K562 (cell line): ENCODE results near the gene SAMD10. TPM values are rescaled to one million over a fixed set of nuclear protein-coding genes. Genes with fewer than 3 reads are reported as not detected.

Source experiments
- BMI1 ChIP-seq: fragments of 150-350 bp; IDR thresholded peaks from 2 replicates; pipeline ENCODE4 v1.6.1; 2014; ENCODE audit warnings: low read length
- BRCA1 ChIP-seq, 2 experiments: fragments of 450-650 bp in 1 of 2; sonication (generic) in 1 of 2; formaldehyde crosslinking in 1 of 2; IDR thresholded peaks; 2 replicates each; pipeline versions ENCODE4 v1.5.0 to v1.6.1; 2017 to 2020; ENCODE audit warnings: mild to moderate bottlenecking in 1 of 2, missing genetic modification reagents in 1 of 2
- CXXC5 ChIP-seq: fragments of 250-450 bp; sonication (Bioruptor Pico); IDR thresholded peaks from 2 replicates; pipeline ENCODE4 v1.8.0; 2022; ENCODE audit warnings: inconsistent platforms, mild to moderate bottlenecking, moderate library complexity
- DNMT1 ChIP-seq: fragments of 450-650 bp; IDR thresholded peaks from 2 replicates; pipeline ENCODE4 v1.6.1; 2016; ENCODE audit warnings: antibody characterized with exemption, mild to moderate bottlenecking
- ETV1 ChIP-seq: fragments of 450-650 bp; conservative IDR thresholded peaks from 2 replicates; pipeline ENCODE4 v1.6.1; 2016; ENCODE audit warnings: missing genetic modification characterization, control low read depth, low read depth, missing compliant biosample characterization
- GTF2F1 ChIP-seq: IDR thresholded peaks from 2 replicates; pipeline ENCODE4 v1.6.1; 2011; ENCODE audit warnings: low read depth, low read length, improper control_type of control experiment
- HNRNPLL ChIP-seq: fragments of 200-400 bp; formaldehyde crosslinking; IDR thresholded peaks from 2 replicates; pipeline ENCODE4 v1.6.1; 2017; ENCODE audit warnings: low read length, low read depth, mild to moderate bottlenecking; ENCODE audit not compliant: poor library complexity, severe bottlenecking
- MBD2 ChIP-seq: sonication (generic); IDR thresholded peaks from 2 replicates; pipeline ENCODE4 v1.6.1; 2016; ENCODE audit warnings: low read depth, borderline replicate concordance
- MED1 ChIP-seq: sonication (generic); formaldehyde crosslinking; IDR thresholded peaks from 2 replicates; pipeline ENCODE4 v1.8.1; 2023; ENCODE audit warnings: missing genetic modification reagents, borderline replicate concordance
- MEF2A ChIP-seq: IDR thresholded peaks from 2 replicates; pipeline ENCODE4 v1.6.1; 2011; ENCODE audit warnings: low read depth, mild to moderate bottlenecking, low read length, moderate library complexity; ENCODE audit not compliant: control insufficient read depth
- STAT5B ChIP-seq: fragments of 250-450 bp; sonication (Bioruptor Pico); IDR thresholded peaks from 2 replicates; pipeline ENCODE4 v1.8.0; 2021; ENCODE audit warnings: mild to moderate bottlenecking, inconsistent platforms
- TEAD2 ChIP-seq: fragments of 450-650 bp; IDR thresholded peaks from 2 replicates; pipeline ENCODE4 v1.6.1; 2016; ENCODE audit warnings: missing genetic modification characterization, control low read depth, missing compliant biosample characterization
- ZBTB17 ChIP-seq: fragments of 450-650 bp; formaldehyde crosslinking; IDR thresholded peaks from 2 replicates; pipeline ENCODE4 v1.4.0; 2020; ENCODE audit warnings: mild to moderate bottlenecking
- ZFX ChIP-seq: sonication (generic); formaldehyde crosslinking; IDR thresholded peaks from 2 replicates; pipeline ENCODE4 v1.8.0; 2022; ENCODE audit warnings: mild to moderate bottlenecking, missing genetic modification reagents, moderate library complexity
- ZNF75A ChIP-seq: fragments of 450-650 bp; formaldehyde crosslinking; IDR thresholded peaks from 2 replicates; pipeline ENCODE4 v1.4.0; 2020; ENCODE audit warnings: mild to moderate bottlenecking
- ZNF785 ChIP-seq: fragments of 250-450 bp; sonication (Bioruptor Pico); IDR thresholded peaks from 2 replicates; pipeline ENCODE4 v1.4.0; 2020; ENCODE audit warnings: mild to moderate bottlenecking
- polyA plus RNA-seq, 8 experiments: library from polyadenylated mRNA; depleted of rRNA in 4 of 8; stranded (reverse) in 5 of 8; unstranded in 3 of 8; fragments of >200 nt; fragmentation: Nextera tagmentation in 2 of 8; fragmentation: Illumina TruSeq in 1 of 8; extraction: Ambion mirVana in 2 of 8; extraction: Trizol in 1 of 8; gene quantifications; 2 replicates each; pipeline versions ENCODE4 v1.2.1 to v1.2.3, GENCODE V29; 2011 to 2014; ENCODE audit warnings: inconsistent platforms in 1 of 8, missing spikeins in 1 of 8
- total RNA-seq, 7 experiments: library from RNA; depleted of rRNA in 6 of 7; stranded (reverse); fragments of >200 nt in 6 of 7; fragmentation: Illumina TruSeq in 2 of 7; extraction: Trizol in 2 of 7; gene quantifications; 2 replicates each; pipeline versions ENCODE4 v1.2.1 to v1.2.3, GENCODE V29; 2011 to 2021; ENCODE audit warnings: low replicate concordance in 1 of 7
- TF ChIP-seq, protein P1 (sequence below): sonication (generic); formaldehyde crosslinking; IDR thresholded peaks from 2 replicates; pipeline ENCODE4 v1.8.0; 2023; ENCODE audit warnings: mild to moderate bottlenecking, missing genetic modification reagents
- TF ChIP-seq, protein P2 (sequence below): fragments of 450-650 bp; formaldehyde crosslinking; IDR thresholded peaks from 2 replicates; pipeline ENCODE4 v1.4.0; 2022; ENCODE audit warnings: missing genetic modification characterization
- TF ChIP-seq, protein P3 (sequence below): fragments of 450-650 bp; formaldehyde crosslinking; IDR thresholded peaks from 2 replicates; pipeline ENCODE4 v1.4.0; 2020; ENCODE audit warnings: mild to moderate bottlenecking, moderate library complexity
- TF ChIP-seq, protein P4 (sequence below): fragments of 150-350 bp; conservative IDR thresholded peaks from 2 replicates; pipeline ENCODE4 v1.6.1; 2014; ENCODE audit warnings: low read length

Gene SAMD10
- total and polyA plus RNA-seq, 9 of the 15 experiments (the other 6 are each of a cell fraction or from before 2014, with no cell fraction given), result 0.37 to 15.2 (median 4.8) TPM

DNA sequence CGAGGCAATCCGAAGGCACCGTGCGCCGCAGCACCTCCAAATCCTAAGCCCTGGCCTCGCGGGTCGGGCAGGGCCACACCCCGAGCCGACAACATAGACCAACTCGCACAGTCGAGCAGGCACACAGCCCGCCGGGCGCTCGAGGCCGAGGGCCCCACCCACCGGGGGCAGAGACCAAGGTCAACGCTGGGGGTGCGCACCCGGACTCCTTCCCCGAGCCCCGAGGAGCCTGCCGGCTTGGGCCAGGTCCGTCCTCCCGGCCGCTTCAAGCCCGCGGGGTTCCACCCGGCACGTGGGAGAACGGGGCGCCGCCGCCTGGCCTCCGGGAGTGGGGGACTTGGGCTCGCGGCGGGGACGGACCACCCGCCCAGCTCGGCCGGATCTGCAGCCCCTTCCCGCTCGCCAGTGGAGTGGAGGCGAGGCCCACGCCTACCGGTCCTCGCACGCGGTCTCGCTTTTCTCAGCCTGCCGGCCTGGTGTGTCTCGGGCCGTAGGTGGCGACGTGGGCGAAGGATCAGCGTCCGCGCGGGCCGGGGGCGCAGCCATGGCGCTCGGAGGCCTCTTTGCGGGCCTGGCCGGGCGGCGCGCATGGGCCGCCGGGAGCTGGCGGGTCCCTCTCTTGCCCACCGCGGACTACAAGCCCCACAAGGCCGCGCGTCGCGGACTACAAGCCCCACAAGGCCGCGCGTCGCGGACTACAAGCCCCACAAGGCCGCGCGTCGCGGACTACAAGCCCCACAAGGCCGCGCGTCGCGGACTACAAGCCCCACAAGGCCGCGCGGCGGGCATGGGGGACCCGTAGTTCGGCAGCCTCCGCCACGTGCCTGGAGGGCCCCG lies 23.4 kb downstream of the SAMD10 start, which contains the start of gene UCKL1 (continued):
- TF ChIP-seq BRCA1 (IDR thresholded peaks at IDR 0.05), result no peak
- TF ChIP-seq BRCA1 (CRISPR knock-in tag; IDR thresholded peaks at IDR 0.05), result no peak
- no peak for TF ChIP-seq MED1
- no peak for TF ChIP-seq GTF2F1
- TF ChIP-seq ZBTB17 (CRISPR knock-in tag), result no peak
- peak; percentile 89 for TF ChIP-seq MBD2
- TF ChIP-seq, protein P1, sequence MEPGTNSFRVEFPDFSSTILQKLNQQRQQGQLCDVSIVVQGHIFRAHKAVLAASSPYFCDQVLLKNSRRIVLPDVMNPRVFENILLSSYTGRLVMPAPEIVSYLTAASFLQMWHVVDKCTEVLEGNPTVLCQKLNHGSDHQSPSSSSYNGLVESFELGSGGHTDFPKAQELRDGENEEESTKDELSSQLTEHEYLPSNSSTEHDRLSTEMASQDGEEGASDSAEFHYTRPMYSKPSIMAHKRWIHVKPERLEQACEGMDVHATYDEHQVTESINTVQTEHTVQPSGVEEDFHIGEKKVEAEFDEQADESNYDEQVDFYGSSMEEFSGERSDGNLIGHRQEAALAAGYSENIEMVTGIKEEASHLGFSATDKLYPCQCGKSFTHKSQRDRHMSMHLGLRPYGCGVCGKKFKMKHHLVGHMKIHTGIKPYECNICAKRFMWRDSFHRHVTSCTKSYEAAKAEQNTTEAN (CRISPR knock-in tag), result peak; percentile 82; the same call in 1 of the 2 replicates
- TF ChIP-seq HNRNPLL, result no peak
- peak; percentile 67; the same call in 1 of the 2 replicates for TF ChIP-seq CXXC5 (CRISPR knock-in tag)
- TF ChIP-seq, protein P2, sequence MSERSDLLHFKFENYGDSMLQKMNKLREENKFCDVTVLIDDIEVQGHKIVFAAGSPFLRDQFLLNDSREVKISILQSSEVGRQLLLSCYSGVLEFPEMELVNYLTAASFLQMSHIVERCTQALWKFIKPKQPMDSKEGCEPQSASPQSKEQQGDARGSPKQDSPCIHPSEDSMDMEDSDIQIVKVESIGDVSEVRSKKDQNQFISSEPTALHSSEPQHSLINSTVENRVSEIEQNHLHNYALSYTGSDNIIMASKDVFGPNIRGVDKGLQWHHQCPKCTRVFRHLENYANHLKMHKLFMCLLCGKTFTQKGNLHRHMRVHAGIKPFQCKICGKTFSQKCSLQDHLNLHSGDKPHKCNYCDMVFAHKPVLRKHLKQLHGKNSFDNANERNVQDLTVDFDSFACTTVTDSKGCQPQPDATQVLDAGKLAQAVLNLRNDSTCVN, result no peak
- TF ChIP-seq DNMT1, result no peak
- no peak for TF ChIP-seq TEAD2 (tag)
- no peak for TF ChIP-seq STAT5B (CRISPR knock-in tag)
- TF ChIP-seq ZNF785 (CRISPR knock-in tag), result no peak
- no peak for TF ChIP-seq BMI1
- TF ChIP-seq, protein P3, sequence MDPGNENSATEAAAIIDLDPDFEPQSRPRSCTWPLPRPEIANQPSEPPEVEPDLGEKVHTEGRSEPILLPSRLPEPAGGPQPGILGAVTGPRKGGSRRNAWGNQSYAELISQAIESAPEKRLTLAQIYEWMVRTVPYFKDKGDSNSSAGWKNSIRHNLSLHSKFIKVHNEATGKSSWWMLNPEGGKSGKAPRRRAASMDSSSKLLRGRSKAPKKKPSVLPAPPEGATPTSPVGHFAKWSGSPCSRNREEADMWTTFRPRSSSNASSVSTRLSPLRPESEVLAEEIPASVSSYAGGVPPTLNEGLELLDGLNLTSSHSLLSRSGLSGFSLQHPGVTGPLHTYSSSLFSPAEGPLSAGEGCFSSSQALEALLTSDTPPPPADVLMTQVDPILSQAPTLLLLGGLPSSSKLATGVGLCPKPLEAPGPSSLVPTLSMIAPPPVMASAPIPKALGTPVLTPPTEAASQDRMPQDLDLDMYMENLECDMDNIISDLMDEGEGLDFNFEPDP, result no peak
- TF ChIP-seq ZFX (CRISPR knock-in tag), result peak; percentile 98
- no peak for TF ChIP-seq ETV1 (tag)
- no peak for TF ChIP-seq MEF2A
- no peak for TF ChIP-seq ZNF75A (CRISPR knock-in tag)
- TF ChIP-seq, protein P4, sequence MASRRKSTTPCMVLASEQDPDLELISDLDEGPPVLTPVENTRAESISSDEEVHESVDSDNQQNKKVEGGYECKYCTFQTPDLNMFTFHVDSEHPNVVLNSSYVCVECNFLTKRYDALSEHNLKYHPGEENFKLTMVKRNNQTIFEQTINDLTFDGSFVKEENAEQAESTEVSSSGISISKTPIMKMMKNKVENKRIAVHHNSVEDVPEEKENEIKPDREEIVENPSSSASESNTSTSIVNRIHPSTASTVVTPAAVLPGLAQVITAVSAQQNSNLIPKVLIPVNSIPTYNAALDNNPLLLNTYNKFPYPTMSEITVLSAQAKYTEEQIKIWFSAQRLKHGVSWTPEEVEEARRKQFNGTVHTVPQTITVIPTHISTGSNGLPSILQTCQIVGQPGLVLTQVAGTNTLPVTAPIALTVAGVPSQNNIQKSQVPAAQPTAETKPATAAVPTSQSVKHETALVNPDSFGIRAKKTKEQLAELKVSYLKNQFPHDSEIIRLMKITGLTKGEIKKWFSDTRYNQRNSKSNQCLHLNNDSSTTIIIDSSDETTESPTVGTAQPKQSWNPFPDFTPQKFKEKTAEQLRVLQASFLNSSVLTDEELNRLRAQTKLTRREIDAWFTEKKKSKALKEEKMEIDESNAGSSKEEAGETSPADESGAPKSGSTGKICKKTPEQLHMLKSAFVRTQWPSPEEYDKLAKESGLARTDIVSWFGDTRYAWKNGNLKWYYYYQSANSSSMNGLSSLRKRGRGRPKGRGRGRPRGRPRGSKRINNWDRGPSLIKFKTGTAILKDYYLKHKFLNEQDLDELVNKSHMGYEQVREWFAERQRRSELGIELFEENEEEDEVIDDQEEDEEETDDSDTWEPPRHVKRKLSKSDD, result no peak
